ENCODE data around the gene RBMS3. TPM values are rescaled to one million over a fixed set of nuclear protein-coding genes. Genes with fewer than 3 reads are reported as not detected.
"Not testable (repeated sequence)": the region's sequence is repeated elsewhere in the genome, so short reads cannot be mapped to it uniquely, and the experiment has no call there.

RBMS3 gene
- total RNA-seq, 5 donors from 2014 or later (not counting 1 experiment from before 2014, with no cell fraction given) = 0.62 to 2.9 (median 1.4) TPM

- H3K4me3 ChIP-seq (ENCODE audit: control insufficient read depth in 1 of 2, extremely low read depth in 1 of 2, low read length in 1 of 2) = no peak overlapping the region
- CTCF ChIA-PET = no interaction called here
- POLR2A ChIA-PET = no interaction called here
- no peaks in the 10 kb centered on the region for H3K27me3 ChIP-seq (replicated peaks in 1 of 2; ENCODE audit: control insufficient read depth in 2 of 2, extremely low read depth in 1 of 2, insufficient read depth in 2 of 2, low read length in 1 of 2)
- Mint-ChIP-seq H3K9me3 (peaks cover 0 to 4% (median 0%) of the 10 kb centered on the region in 3 donors), H3K4me3 (no peak overlapping the region), H3K27ac (no peak overlapping the region), H3K36me3 (no peaks in the 10 kb centered on the region), H3K27me3 (no peaks in the 10 kb centered on the region), H3K4me1 (no peaks in the 10 kb centered on the region)
- no peak overlapping the region for H3K27ac ChIP-seq (ENCODE audit: low read length)
- no peak for ATAC-seq (replicated peaks in 1 of 4)
- no CpG with 5 or more reads among the region's 1 CpG for WGBS (ENCODE audit: insufficient coverage)
- H3K4me1 ChIP-seq (ENCODE audit: control insufficient read depth in 1 of 2, extremely low read depth in 1 of 2, insufficient read depth in 2 of 2, low read length in 2 of 2) = no peaks in the 10 kb centered on the region
- no peaks in the 10 kb centered on the region for H3K9me3 ChIP-seq
- no peak for DNase-seq
- H3K36me3 ChIP-seq (ENCODE audit: control insufficient read depth in 2 of 2, extremely low read depth in 1 of 2, insufficient read depth in 1 of 2, low read length in 1 of 2) = no peaks in the 10 kb centered on the region
Observed at GRCh38 chr3:29382845-29383244, 102.0 kb downstream of the RBMS3 start.

- Histone ChIP-seq H3K9me3 (no peaks in the 10 kb centered on the region), H3K27ac (ENCODE audit: low read length) (no peak overlapping the region), H3K27me3 (replicated peaks in 1 of 2; ENCODE audit: control insufficient read depth in 2 of 2, extremely low read depth in 1 of 2, insufficient read depth in 2 of 2, low read length in 1 of 2) (no peaks in the 10 kb centered on the region), H3K4me1 (ENCODE audit: control insufficient read depth in 1 of 2, extremely low read depth in 1 of 2, insufficient read depth in 2 of 2, low read length in 2 of 2) (no peaks in the 10 kb centered on the region), H3K4me3 (ENCODE audit: control insufficient read depth in 1 of 2, extremely low read depth in 1 of 2, low read length in 1 of 2) (no peak overlapping the region), H3K36me3 (ENCODE audit: control insufficient read depth in 2 of 2, extremely low read depth in 1 of 2, insufficient read depth in 1 of 2, low read length in 1 of 2) (no peaks in the 10 kb centered on the region)
- no peak overlapping the region for H3K4me3 Mint-ChIP-seq
- H3K9me3 Mint-ChIP-seq = peaks cover 0 to 4% (median 0%) of the 10 kb centered on the region in 3 donors
- no peaks in the 10 kb centered on the region for H3K27me3 Mint-ChIP-seq
- no CpG with 5 or more reads among the region's 6 CpGs for WGBS (ENCODE audit: insufficient coverage)
- POLR2A ChIA-PET = no interaction called here
- ATAC-seq (replicated peaks in 1 of 4) (no peak), DNase-seq (no peak)
- H3K27ac Mint-ChIP-seq = no peak overlapping the region
- H3K36me3 Mint-ChIP-seq = no peaks in the 10 kb centered on the region
- CTCF ChIA-PET = no interaction called here
- H3K4me1 Mint-ChIP-seq = no peaks in the 10 kb centered on the region
Observed at GRCh38 chr3:29384640-29385039, 103.8 kb downstream of the RBMS3 start.

- H3K9me3 Mint-ChIP-seq = peaks cover 0 to 4% (median 0%) of the 10 kb centered on the region in 3 donors
- Histone ChIP-seq H3K4me3 (ENCODE audit: control insufficient read depth in 1 of 2, extremely low read depth in 1 of 2, low read length in 1 of 2) (no peak overlapping the region), H3K27me3 (replicated peaks in 1 of 2; ENCODE audit: control insufficient read depth in 2 of 2, extremely low read depth in 1 of 2, insufficient read depth in 2 of 2, low read length in 1 of 2) (no peaks in the 10 kb centered on the region), H3K4me1 (ENCODE audit: control insufficient read depth in 1 of 2, extremely low read depth in 1 of 2, insufficient read depth in 2 of 2, low read length in 2 of 2) (no peaks in the 10 kb centered on the region), H3K27ac (ENCODE audit: low read length) (no peak overlapping the region), H3K36me3 (ENCODE audit: control insufficient read depth in 2 of 2, extremely low read depth in 1 of 2, insufficient read depth in 1 of 2, low read length in 1 of 2) (no peaks in the 10 kb centered on the region), H3K9me3 (no peaks in the 10 kb centered on the region)
- H3K4me1 Mint-ChIP-seq = no peaks in the 10 kb centered on the region
- ChIA-PET CTCF (no interaction called here), POLR2A (no interaction called here)
- H3K4me3 Mint-ChIP-seq = no peak overlapping the region
- no peaks in the 10 kb centered on the region for H3K36me3 Mint-ChIP-seq
- no peaks in the 10 kb centered on the region for H3K27me3 Mint-ChIP-seq
- no peak for ATAC-seq (replicated peaks in 1 of 4)
- 84% methylated on average over 4 of the region's 5 CpGs for WGBS (ENCODE audit: insufficient coverage)
- no peak for DNase-seq
- no peak overlapping the region for H3K27ac Mint-ChIP-seq
Observed at GRCh38 chr3:29385046-29385830, 104.4 kb downstream of the RBMS3 start.

GRCh38 chr3:29389362-29389761 is 108.5 kb downstream of the RBMS3 start:
- Histone ChIP-seq H3K4me3 (ENCODE audit: control insufficient read depth in 1 of 2, extremely low read depth in 1 of 2, low read length in 1 of 2) (no peak overlapping the region), H3K36me3 (ENCODE audit: control insufficient read depth in 2 of 2, extremely low read depth in 1 of 2, insufficient read depth in 1 of 2, low read length in 1 of 2) (no peaks in the 10 kb centered on the region), H3K4me1 (ENCODE audit: control insufficient read depth in 1 of 2, extremely low read depth in 1 of 2, insufficient read depth in 2 of 2, low read length in 2 of 2) (no peaks in the 10 kb centered on the region), H3K9me3 (no peaks in the 10 kb centered on the region), H3K27me3 (replicated peaks in 1 of 2; ENCODE audit: control insufficient read depth in 2 of 2, extremely low read depth in 1 of 2, insufficient read depth in 2 of 2, low read length in 1 of 2) (no peaks in the 10 kb centered on the region), H3K27ac (ENCODE audit: low read length) (no peak overlapping the region)
- Mint-ChIP-seq H3K9me3 (peaks cover 4 to 9% (median 5%) of the 10 kb centered on the region in 3 donors), H3K36me3 (no peaks in the 10 kb centered on the region), H3K4me3 (no peak overlapping the region), H3K27ac (no peak overlapping the region), H3K4me1 (no peaks in the 10 kb centered on the region), H3K27me3 (no peaks in the 10 kb centered on the region)
- DNase-seq (no peak), ATAC-seq (replicated peaks in 1 of 4) (no peak)
- ChIA-PET POLR2A (no interaction called here), CTCF (no interaction called here)
- 71% methylated on average over 1 of the region's 2 CpGs for WGBS (ENCODE audit: insufficient coverage)

- H3K27ac ChIP-seq (ENCODE audit: low read length) = no peak overlapping the region
- ChIA-PET CTCF (no interaction called here), POLR2A (no interaction called here)
- Mint-ChIP-seq H3K27ac (no peak overlapping the region), H3K36me3 (no peaks in the 10 kb centered on the region), H3K27me3 (no peaks in the 10 kb centered on the region), H3K4me3 (no peak overlapping the region), H3K4me1 (no peaks in the 10 kb centered on the region), H3K9me3 (peaks cover 4 to 9% (median 9%) of the 10 kb centered on the region in 3 donors)
- DNase-seq = no peak
- ATAC-seq (replicated peaks in 1 of 4) = no peak
- no peaks in the 10 kb centered on the region for H3K36me3 ChIP-seq (ENCODE audit: control insufficient read depth in 2 of 2, extremely low read depth in 1 of 2, insufficient read depth in 1 of 2, low read length in 1 of 2)
- no peaks in the 10 kb centered on the region for H3K27me3 ChIP-seq (replicated peaks in 1 of 2; ENCODE audit: control insufficient read depth in 2 of 2, extremely low read depth in 1 of 2, insufficient read depth in 2 of 2, low read length in 1 of 2)
- H3K4me3 ChIP-seq (ENCODE audit: control insufficient read depth in 1 of 2, extremely low read depth in 1 of 2, low read length in 1 of 2) = no peak overlapping the region
- no peaks in the 10 kb centered on the region for H3K9me3 ChIP-seq
- H3K4me1 ChIP-seq (ENCODE audit: control insufficient read depth in 1 of 2, extremely low read depth in 1 of 2, insufficient read depth in 2 of 2, low read length in 2 of 2) = no peaks in the 10 kb centered on the region
Observed at GRCh38 chr3:29392625-29393388, 111.9 kb downstream of the RBMS3 start.

- WGBS (ENCODE audit: insufficient coverage) = 82% methylated on average over 4 of the region's 4 CpGs
- H3K36me3 Mint-ChIP-seq; H3K27ac Mint-ChIP-seq; CTCF ChIA-PET; H3K27me3 ChIP-seq (replicated peaks in 1 of 2; ENCODE audit: control insufficient read depth in 2 of 2, extremely low read depth in 1 of 2, insufficient read depth in 2 of 2, low read length in 1 of 2); H3K9me3 ChIP-seq; DNase-seq; H3K9me3 Mint-ChIP-seq; POLR2A ChIA-PET; H3K36me3 ChIP-seq (ENCODE audit: control insufficient read depth in 2 of 2, extremely low read depth in 1 of 2, insufficient read depth in 1 of 2, low read length in 1 of 2); H3K4me3 Mint-ChIP-seq; H3K27ac ChIP-seq (ENCODE audit: low read length); H3K27me3 Mint-ChIP-seq; H3K4me3 ChIP-seq (ENCODE audit: control insufficient read depth in 1 of 2, extremely low read depth in 1 of 2, low read length in 1 of 2); H3K4me1 Mint-ChIP-seq; H3K4me1 ChIP-seq (ENCODE audit: control insufficient read depth in 1 of 2, extremely low read depth in 1 of 2, insufficient read depth in 2 of 2, low read length in 2 of 2); ATAC-seq (replicated peaks in 1 of 4): not testable (repeated sequence)
Observed at GRCh38 chr3:29393946-29394345, 113.1 kb downstream of the RBMS3 start.

Measured in T-cell (primary cell).